ENCODE results near the gene PRR3.

PRR3 gene

GRCh38 chr6:30611150-30611855, 54.2 kb downstream of the PRR3 start:
- in situ Hi-C loops (cut with MboI; ENCODE audit: low sequenced_read_pairs), result no loop called here

- in situ Hi-C loops (cut with MboI; ENCODE audit: low sequenced_read_pairs), result no loop called here
Observed at GRCh38 chr6:30611856-30612194, 54.7 kb downstream of the PRR3 start.

- in situ Hi-C loops (cut with MboI; ENCODE audit: low sequenced_read_pairs), result no loop called here
Observed at GRCh38 chr6:30612213-30612612, 55.1 kb downstream of the PRR3 start.

GRCh38 chr6:30612687-30613248, 55.7 kb downstream of the PRR3 start:
- in situ Hi-C loops (cut with MboI; ENCODE audit: low sequenced_read_pairs), result no loop called here

All from hTERT RPE-1 (cell line).